22Rv1 (cell line): Measurements from ENCODE around the gene UGT1A8.

Source experiments
- H3K27ac ChIP-seq: fragments of 450-650 bp; 2 replicates; pipeline ENCODE4 v1.5.1; 2017
- ZFX ChIP-seq: fragments of 450-650 bp; IDR thresholded peaks from 2 replicates; pipeline ENCODE4 v1.6.1; 2017; ENCODE audit warnings: antibody characterized with exemption, borderline replicate concordance
- TF ChIP-seq, protein P1 (sequence below): fragments of 450-650 bp; IDR thresholded peaks from 2 replicates; pipeline ENCODE4 v1.5.1; 2017; ENCODE audit warnings: mild to moderate bottlenecking

UGT1A8 gene

DNA sequence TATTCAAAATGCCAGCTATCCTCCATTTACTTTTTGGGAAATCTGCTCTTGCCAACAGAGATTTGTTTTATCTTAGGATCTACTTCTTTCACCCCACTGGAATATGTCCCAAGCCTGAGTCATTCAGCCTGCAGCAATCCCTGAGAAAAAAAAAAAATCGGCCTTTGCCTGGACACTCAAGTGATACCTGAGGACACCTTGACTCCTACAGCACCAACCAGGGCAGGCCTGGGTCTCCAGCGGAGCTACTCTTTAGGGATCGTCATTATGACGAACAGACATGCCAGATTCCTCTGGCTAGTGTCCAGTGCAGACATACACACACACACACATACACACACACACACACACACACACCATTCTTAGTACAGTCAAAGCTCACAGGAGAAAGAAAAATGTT, 73.0 kb downstream of the UGT1A8 start:
- H3K27ac ChIP-seq, result no peak overlapping the region
- TF ChIP-seq, protein P1, sequence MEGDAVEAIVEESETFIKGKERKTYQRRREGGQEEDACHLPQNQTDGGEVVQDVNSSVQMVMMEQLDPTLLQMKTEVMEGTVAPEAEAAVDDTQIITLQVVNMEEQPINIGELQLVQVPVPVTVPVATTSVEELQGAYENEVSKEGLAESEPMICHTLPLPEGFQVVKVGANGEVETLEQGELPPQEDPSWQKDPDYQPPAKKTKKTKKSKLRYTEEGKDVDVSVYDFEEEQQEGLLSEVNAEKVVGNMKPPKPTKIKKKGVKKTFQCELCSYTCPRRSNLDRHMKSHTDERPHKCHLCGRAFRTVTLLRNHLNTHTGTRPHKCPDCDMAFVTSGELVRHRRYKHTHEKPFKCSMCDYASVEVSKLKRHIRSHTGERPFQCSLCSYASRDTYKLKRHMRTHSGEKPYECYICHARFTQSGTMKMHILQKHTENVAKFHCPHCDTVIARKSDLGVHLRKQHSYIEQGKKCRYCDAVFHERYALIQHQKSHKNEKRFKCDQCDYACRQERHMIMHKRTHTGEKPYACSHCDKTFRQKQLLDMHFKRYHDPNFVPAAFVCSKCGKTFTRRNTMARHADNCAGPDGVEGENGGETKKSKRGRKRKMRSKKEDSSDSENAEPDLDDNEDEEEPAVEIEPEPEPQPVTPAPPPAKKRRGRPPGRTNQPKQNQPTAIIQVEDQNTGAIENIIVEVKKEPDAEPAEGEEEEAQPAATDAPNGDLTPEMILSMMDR, result no peak
- TF ChIP-seq ZFX, result no peak

DNA sequence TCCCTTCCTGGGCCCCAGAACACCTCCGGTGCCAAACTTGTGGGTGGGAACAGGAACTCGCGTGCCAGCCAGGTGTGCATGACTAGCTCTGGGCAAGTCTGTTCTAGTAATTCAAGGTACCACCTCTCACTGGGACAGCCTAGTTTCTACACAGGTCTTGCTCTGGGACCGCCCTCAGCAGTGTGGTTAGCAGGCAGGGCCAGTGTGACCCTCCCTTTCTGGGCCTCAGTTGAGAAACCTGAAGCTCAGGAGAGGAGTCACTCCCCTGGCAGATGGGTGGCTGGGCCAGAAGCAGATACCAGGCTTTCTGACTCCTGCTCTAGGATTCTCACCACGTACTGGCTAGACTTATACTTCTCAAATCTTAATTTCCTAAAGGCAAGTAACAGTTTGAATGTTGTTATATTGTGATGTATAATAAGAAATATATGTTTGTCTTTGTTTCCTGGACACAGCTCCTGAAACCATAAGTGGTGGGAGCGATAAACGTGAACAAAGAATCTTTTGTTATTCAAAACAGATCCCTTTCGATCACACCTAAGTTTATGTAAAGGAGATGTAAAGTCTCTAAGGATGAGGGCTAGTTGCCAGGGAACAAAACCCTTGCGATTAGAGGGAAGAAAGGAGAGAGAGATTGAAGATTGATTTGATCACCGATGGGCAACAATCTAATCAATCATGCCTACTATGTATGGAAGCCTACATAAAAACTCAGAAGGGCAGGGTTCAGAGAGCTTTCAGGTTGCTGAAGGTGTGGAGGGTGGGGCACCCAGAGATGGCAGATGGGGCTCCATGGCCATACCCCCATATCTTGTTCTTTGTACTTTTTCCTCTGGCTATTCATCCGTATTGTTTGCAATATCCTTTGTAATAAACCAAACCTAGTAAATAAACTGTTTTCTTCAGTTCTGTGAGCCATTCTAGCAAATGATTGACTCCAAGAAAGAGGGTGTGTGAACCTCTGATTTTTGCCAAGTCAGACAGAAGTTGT, 74.3 kb downstream of the UGT1A8 start:
- no peak overlapping the region for H3K27ac ChIP-seq
- TF ChIP-seq, protein P1, result no peak

DNA sequence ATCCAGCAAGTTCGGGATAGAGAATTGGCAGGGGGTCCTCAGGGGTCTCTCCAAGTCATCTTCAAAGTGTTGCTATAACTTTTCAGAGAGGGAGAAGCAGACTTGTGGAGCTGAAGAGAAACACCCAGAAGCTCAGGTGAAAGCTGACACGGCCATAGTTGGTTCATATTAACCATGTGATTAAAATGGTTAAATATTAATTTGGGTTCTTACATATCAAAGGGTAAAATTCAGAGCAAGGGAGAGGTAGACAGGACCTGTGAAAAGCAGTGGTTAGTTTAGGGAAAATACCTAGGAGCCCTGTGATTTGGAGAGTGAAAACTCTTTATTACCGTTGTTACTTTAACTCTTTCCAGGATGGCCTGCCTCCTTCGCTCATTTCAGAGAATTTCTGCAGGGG, 75.2 kb downstream of the UGT1A8 start, which contains the start of gene UGT1A6:
TSS of gene UGT1A6 (plus strand) at position 243 of the 400 bp plus-strand sequence. CDS start at position 358, 115 bp downstream.
- no peak for TF ChIP-seq ZFX
- TF ChIP-seq, protein P1, result no peak
- H3K27ac ChIP-seq, result no peak within 1 kb of the TSS

DNA sequence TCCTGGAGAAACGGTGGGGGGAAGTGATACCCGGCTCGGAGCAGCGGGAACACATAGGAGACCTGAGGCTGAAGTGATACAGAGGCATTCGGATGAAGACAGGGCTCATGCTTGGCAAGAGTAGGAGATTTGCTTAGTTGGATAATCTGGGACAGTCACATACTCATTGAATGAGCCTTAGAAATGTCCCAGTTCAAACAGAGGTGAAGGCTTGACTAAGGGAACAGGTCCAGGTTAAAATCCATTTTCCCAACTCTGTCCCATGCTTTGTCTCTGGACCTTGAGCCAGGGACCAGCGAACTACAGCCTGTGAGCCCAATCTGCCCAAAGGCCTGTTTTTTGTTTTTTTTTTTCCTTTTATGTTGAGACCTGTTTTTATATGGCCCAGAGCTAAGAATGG, 76.5 kb downstream of the UGT1A8 start:
- H3K27ac ChIP-seq, result no peak overlapping the region
- TF ChIP-seq, protein P1, result no peak
- no peak for TF ChIP-seq ZFX

DNA sequence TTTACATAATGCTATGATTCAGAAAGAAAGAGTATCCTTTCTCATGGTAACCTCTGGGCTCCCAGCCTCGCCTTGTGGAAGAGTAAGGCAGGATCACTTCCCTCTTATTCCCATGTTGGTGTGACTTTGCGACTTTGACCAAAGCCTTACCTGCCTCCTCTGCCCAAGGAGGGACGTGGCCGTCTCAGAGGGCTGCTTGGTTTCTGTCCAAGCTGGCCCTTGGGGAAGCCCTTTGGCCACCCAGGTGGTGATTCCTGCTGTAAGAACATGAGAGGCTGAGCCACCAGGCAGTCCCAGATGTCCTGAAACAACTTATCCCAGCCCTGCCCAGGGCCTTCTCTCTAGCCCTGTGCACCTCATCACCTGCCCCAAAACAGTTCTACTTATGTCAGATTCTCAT, 81.3 kb downstream of the UGT1A8 start:
- no peak overlapping the region for H3K27ac ChIP-seq
- TF ChIP-seq, protein P1, result no peak
- TF ChIP-seq ZFX, result no peak

DNA sequence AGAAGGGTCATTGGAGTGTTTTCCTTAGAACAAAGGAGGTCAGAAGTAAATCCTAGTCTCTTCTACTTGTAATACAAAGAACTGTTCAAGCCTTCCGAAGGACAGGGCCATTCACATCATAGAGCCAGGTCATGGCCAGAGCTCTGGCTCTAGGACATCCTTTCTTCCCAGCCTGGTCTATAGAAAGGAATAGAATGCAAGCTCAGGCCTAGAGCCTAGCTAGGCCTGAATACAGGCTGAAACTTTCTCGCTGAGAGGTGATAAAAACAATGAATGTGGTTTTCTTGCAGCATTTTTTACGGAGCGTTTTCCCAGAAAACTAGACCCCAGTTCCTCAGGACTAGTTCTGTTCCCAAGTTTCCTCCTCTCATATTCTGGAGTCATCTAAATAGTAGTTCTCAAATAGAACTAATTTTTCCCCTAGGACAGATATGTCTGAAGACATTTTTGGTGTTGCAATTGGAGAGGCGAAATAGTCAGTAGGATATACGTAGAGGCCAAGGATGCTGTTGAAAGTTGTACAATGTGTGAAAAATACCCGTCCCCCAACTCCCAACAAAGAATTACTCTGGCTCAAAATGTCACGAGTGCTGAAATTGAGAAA, 82.1 kb downstream of the UGT1A8 start:
- peak overlapping the region; percentile 21; the same call in 1 of the 2 replicates for H3K27ac ChIP-seq
- TF ChIP-seq, protein P1, result no peak
- no peak for TF ChIP-seq ZFX
